ENCODE data around the gene AQP6.

DNA sequence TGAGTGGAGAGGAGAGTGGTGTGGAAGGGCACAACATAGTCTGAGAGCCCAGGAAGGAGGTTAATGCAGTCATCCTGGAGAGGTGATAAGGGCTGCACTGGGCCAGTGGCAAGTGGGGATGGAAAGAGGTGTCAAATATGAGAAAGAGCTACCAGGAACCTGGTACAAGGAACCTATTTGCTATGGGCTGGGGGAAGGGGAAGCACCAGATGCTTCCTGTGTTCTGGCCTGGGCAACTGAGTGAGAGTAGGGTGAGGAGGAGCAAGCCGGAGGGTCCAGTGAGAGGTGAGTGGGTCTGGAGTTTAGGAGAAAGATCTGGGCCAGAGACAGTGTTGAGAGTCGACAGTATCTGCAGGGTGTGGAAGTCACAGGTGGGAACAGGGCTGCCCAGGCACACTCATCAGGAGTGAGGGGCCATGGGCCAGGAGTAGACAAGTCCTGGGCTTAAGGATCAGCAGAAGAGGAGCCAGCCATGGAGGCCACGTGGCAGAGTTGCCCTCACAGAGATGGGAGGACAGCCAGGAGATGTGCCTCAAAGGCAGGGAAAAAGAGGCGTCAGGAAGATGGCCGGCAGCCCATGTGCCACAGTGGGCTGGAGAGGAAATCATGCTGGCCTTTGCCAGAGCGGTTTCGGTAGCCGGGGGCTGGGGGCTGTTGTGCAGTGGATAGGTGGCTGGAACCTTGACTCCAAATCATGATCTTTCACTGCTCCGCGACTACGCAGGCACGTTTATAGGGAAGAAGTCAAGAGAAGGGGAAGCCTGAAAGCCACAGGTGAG, 2.9 kb upstream of the AQP6 start:
- TF ChIP-seq, protein P1, sequence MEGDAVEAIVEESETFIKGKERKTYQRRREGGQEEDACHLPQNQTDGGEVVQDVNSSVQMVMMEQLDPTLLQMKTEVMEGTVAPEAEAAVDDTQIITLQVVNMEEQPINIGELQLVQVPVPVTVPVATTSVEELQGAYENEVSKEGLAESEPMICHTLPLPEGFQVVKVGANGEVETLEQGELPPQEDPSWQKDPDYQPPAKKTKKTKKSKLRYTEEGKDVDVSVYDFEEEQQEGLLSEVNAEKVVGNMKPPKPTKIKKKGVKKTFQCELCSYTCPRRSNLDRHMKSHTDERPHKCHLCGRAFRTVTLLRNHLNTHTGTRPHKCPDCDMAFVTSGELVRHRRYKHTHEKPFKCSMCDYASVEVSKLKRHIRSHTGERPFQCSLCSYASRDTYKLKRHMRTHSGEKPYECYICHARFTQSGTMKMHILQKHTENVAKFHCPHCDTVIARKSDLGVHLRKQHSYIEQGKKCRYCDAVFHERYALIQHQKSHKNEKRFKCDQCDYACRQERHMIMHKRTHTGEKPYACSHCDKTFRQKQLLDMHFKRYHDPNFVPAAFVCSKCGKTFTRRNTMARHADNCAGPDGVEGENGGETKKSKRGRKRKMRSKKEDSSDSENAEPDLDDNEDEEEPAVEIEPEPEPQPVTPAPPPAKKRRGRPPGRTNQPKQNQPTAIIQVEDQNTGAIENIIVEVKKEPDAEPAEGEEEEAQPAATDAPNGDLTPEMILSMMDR (conservative IDR thresholded peaks at IDR 0.05; ENCODE audit: low read length): no peak
- TF ChIP-seq EZH2phosphoT487 (IDR thresholded peaks at IDR 0.05; ENCODE audit: borderline replicate concordance, low read depth, low read length): no peak

Measured in OCI-LY7 (cell line).